Globus pallidus (tissue), 1 donor: ENCODE measurements around the gene PNPLA7.

Source experiments
- DNase-seq: peaks from one replicate; pipeline ENCODE4 v3.0.0-alpha.2; 2015; ENCODE audit warnings: low spot score

The PNPLA7 gene

GRCh38 chr9:137449931-137450538 lies 100.2 kb downstream of the PNPLA7 start:
- DNase-seq: no peak

- DNase-seq: no peak
Measured at GRCh38 chr9:137449081-137449844, 100.9 kb downstream of the PNPLA7 start.

GRCh38 chr9:137448602-137448962 lies 101.6 kb downstream of the PNPLA7 start:
- no peak for DNase-seq

- DNase-seq: peak; percentile 31
Measured at GRCh38 chr9:137447722-137448601, 102.2 kb downstream of the PNPLA7 start.

GRCh38 chr9:137446851-137447471 lies 103.2 kb downstream of the PNPLA7 start:
- DNase-seq: peak; percentile 35

GRCh38 chr9:137445930-137446431 lies 104.2 kb downstream of the PNPLA7 start:
- no peak for DNase-seq

GRCh38 chr9:137445275-137445807 lies 104.9 kb downstream of the PNPLA7 start:
- DNase-seq: peak; percentile 45

- DNase-seq: no peak
Measured at GRCh38 chr9:137444106-137444790, 106.0 kb downstream of the PNPLA7 start.

GRCh38 chr9:137441935-137442321 lies 108.3 kb downstream of the PNPLA7 start:
- DNase-seq: no peak

- DNase-seq: no peak
Measured at GRCh38 chr9:137441289-137441934, 108.8 kb downstream of the PNPLA7 start, which contains the start of gene ENTPD8. Gene ENTPD8 (minus strand): TSS chr9:137441357. CDS start chr9:137438285, 3,072 bp downstream.

- no peak for DNase-seq
Measured at GRCh38 chr9:137439158-137439714, 111.0 kb downstream of the PNPLA7 start.

- DNase-seq: no peak
Measured at GRCh38 chr9:137438591-137439157, 111.5 kb downstream of the PNPLA7 start.

GRCh38 chr9:137437691-137438590 lies 112.3 kb downstream of the PNPLA7 start:
- no peak for DNase-seq

- DNase-seq: no peak
Measured at GRCh38 chr9:137436761-137437600, 113.2 kb downstream of the PNPLA7 start.

GRCh38 chr9:137435980-137436760 lies 114.0 kb downstream of the PNPLA7 start:
- no peak for DNase-seq

- no peak for DNase-seq
Measured at GRCh38 chr9:137435381-137435891, 114.8 kb downstream of the PNPLA7 start.
